Suprapubic skin (tissue), 4 donors: ENCODE measurements around the gene PACRG. TPM values are rescaled to one million over a fixed set of nuclear protein-coding genes. Genes with fewer than 3 reads are reported as not detected.

Experiments
- DNase-seq, 2 donors: peaks; one replicate each; pipeline ENCODE4 v3.0.0-alpha.2; 2019; ENCODE audit warnings: low spot score in 2 of 2
- H3K27ac ChIP-seq: fragments of 200-600 bp; sonication (generic); one replicate; pipeline ENCODE4 v1.5.1; 2019
- H3K27me3 ChIP-seq: fragments of 200-600 bp; sonication (generic); one replicate; pipeline ENCODE4 v1.5.1; 2019
- H3K36me3 ChIP-seq: fragments of 200-600 bp; sonication (generic); one replicate; pipeline ENCODE4 v1.5.1; 2019
- H3K4me1 ChIP-seq: fragments of 200-600 bp; sonication (generic); one replicate; pipeline ENCODE4 v1.5.1; 2019
- H3K4me3 ChIP-seq: fragments of 200-600 bp; sonication (generic); one replicate; pipeline ENCODE4 v1.5.1; 2019; ENCODE audit warnings: mild to moderate bottlenecking
- H3K9me3 ChIP-seq: fragments of 200-600 bp; sonication (generic); one replicate; pipeline ENCODE4 v1.5.1; 2019
- CTCF ChIP-seq, 2 donors: fragments of 200-600 bp in 1 of 2; fragments of 450-650 bp in 1 of 2; sonication (generic) in 1 of 2; IDR thresholded peaks; one replicate each; pipeline ENCODE4 v1.5.1; 2016 to 2019; ENCODE audit warnings: antibody characterized with exemption in 2 of 2, mild to moderate bottlenecking in 1 of 2, moderate library complexity in 1 of 2
- EP300 ChIP-seq: sonication (generic); formaldehyde crosslinking; IDR thresholded peaks from one replicate; pipeline ENCODE4 v1.6.1; 2017; ENCODE audit warnings: antibody characterized with exemption
- POLR2A ChIP-seq, 2 donors: fragments of 450-650 bp; IDR thresholded peaks; one replicate each; pipeline ENCODE4 v1.6.1; 2017; ENCODE audit warnings: antibody characterized with exemption in 2 of 2, mild to moderate bottlenecking in 2 of 2, moderate library complexity in 2 of 2
- POLR2AphosphoS5 ChIP-seq, 3 donors: sonication (generic); formaldehyde crosslinking; IDR thresholded peaks; one replicate each; pipeline ENCODE4 v1.6.1; 2017; ENCODE audit warnings: antibody characterized with exemption in 3 of 3
- WGBS: methylation state at CpG from one replicate; pipeline ENCODE4 v1.1.5; 2018; 5-methylcytosine and 5-hydroxymethylcytosine counted together
- total RNA-seq, 4 donors: library from RNA; depleted of rRNA; stranded (reverse); fragments of >200 nt; gene quantifications; one replicate each; pipeline ENCODE4 v1.1.0, GENCODE V29; 2016

The PACRG gene
- total RNA-seq, 4 donors from 2014 or later = 1.1 to 2.3 (median 2.0) TPM

DNA sequence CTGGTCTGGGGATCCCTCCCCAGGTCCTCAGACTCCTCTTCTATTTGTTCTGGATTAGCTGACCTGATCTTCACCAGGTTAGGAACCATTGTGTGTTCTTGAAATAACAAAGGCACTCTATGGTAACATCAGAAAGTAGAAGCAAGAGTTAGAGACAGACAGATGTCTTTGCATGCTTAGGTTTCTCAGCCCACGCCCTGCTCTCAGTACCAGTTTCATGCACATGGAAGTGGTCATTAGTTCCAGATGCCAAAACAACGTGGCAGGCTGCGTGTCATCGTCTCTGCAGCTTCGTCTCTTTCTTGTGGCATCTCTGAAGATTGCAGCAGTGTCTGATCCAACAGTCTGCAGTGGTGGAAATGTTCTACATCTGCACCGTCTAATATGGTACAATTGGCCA is 89.4 kb downstream of the PACRG start:
- WGBS = 70% methylated on average over 6 of the region's 6 CpGs
- no peak for DNase-seq
- Histone ChIP-seq H3K4me1 (no peaks in the 10 kb centered on the region), H3K9me3 (no peaks in the 10 kb centered on the region), H3K4me3 (no peak overlapping the region), H3K27ac (no peak overlapping the region), H3K36me3 (no peaks in the 10 kb centered on the region), H3K27me3 (no peaks in the 10 kb centered on the region)
- TF ChIP-seq POLR2AphosphoS5 (IDR thresholded peaks at IDR 0.05) (no peak), POLR2A (IDR thresholded peaks at IDR 0.05) (no peak), EP300 (no peak), CTCF (IDR thresholded peaks at IDR 0.05) (no peak)

DNA sequence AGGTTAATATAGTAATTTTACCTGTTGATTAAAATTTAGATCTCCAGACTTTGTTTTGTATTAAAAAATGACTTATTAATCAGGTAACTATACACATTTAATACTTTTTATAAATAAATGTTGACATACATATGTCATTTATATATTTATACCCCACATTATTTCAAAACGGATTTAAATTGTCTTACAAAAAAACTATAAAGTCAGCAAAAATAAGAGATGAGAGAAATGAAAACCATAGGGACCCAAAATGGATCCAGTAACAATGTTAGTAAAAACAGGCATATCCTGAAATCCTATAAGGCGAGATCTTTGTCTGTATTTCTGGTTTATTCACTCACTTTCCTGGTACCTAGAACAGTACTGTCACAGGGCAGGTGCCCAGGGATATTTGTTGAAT is 91.5 kb downstream of the PACRG start:
- no peak for DNase-seq
- no peaks in the 10 kb centered on the region for H3K4me1 ChIP-seq
- WGBS = 89% methylated on average over 2 of the region's 2 CpGs
- H3K36me3 ChIP-seq = no peaks in the 10 kb centered on the region
- no peak overlapping the region for H3K4me3 ChIP-seq
- no peak overlapping the region for H3K27ac ChIP-seq
- no peaks in the 10 kb centered on the region for H3K27me3 ChIP-seq
- TF ChIP-seq POLR2A (IDR thresholded peaks at IDR 0.05) = no peak
- TF ChIP-seq EP300 = no peak
- no peak for TF ChIP-seq CTCF (IDR thresholded peaks at IDR 0.05)
- no peak for TF ChIP-seq POLR2AphosphoS5 (IDR thresholded peaks at IDR 0.05)
- no peaks in the 10 kb centered on the region for H3K9me3 ChIP-seq

DNA sequence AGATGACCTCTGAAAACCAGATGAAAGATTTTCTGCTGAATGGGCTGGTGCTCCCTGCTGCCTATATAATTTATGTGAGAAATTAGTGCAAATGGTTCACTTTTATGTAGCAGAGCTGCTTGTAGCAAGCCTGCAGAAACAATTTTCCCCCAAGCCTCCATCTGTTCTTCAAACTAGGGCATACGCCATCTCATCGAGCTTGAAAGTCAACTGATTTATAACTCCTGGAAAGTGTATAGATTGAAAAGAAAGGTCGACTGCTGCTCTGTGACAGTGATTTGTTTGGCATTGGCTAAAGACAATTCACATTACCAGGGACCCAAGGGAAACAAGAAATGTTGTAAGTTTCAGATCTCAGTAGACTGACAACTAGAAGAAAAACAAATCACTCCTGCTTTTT is 93.3 kb downstream of the PACRG start:
- DNase-seq = no peak
- Histone ChIP-seq H3K27me3 (no peaks in the 10 kb centered on the region), H3K4me3 (no peak overlapping the region), H3K4me1 (no peaks in the 10 kb centered on the region), H3K9me3 (no peaks in the 10 kb centered on the region), H3K27ac (no peak overlapping the region), H3K36me3 (no peaks in the 10 kb centered on the region)
- TF ChIP-seq CTCF (IDR thresholded peaks at IDR 0.05) (no peak), POLR2AphosphoS5 (IDR thresholded peaks at IDR 0.05) (no peak)
- WGBS = 27% methylated on average over 3 of the region's 3 CpGs

GRCh38 chr6:162825597-162825996 is 97.8 kb downstream of the PACRG start:
- WGBS = 80% methylated on average over 6 of the region's 6 CpGs
- Histone ChIP-seq H3K27ac (no peak overlapping the region), H3K36me3 (no peaks in the 10 kb centered on the region), H3K4me1 (no peaks in the 10 kb centered on the region), H3K4me3 (no peak overlapping the region), H3K9me3 (no peaks in the 10 kb centered on the region), H3K27me3 (no peaks in the 10 kb centered on the region)
- no peak for TF ChIP-seq POLR2A (IDR thresholded peaks at IDR 0.05)
- no peak for TF ChIP-seq CTCF (IDR thresholded peaks at IDR 0.05)
- no peak for TF ChIP-seq POLR2AphosphoS5 (IDR thresholded peaks at IDR 0.05)
- no peak for TF ChIP-seq EP300
- no peak for DNase-seq

DNA sequence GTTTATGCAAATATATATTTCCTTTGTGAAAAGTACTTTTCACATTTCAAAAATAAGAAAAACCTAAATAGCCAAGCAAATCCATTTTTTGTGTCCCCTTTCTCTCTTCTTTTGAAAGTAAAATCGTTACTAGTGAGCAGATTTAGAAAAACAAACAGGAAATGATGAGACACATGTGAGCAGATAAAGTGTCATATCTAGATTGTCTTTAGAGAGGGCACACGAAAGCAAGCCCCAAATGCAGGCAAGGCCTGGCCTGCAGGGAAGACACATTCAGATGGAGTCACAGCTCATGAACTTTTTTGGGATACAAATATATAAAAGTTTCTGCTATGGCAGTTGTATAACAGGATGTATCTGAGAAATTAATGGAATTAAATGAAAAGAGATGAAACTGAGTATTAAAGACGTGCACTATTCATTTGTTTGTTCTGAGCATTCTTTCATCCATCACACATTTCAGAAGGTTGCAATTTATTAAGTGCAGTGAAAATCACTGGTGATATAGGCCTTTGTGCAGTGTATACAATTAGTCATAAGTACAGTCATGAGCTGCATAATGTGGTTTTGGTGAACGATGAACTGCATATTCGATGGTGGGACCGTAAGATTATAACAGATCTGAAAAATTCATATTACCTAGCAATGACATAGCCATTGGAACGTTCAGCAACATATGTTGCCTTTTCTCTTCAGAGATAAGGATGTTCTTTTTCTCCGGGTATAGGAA is 101.4 kb downstream of the PACRG start:
- H3K4me1 ChIP-seq = no peaks in the 10 kb centered on the region
- WGBS = 85% methylated on average over 8 of the region's 8 CpGs
- H3K4me3 ChIP-seq = no peak overlapping the region
- no peak for DNase-seq
- TF ChIP-seq POLR2A (IDR thresholded peaks at IDR 0.05) = no peak
- no peak for TF ChIP-seq CTCF (IDR thresholded peaks at IDR 0.05)
- no peak for TF ChIP-seq POLR2AphosphoS5 (IDR thresholded peaks at IDR 0.05)
- TF ChIP-seq EP300 = no peak
- no peaks in the 10 kb centered on the region for H3K9me3 ChIP-seq
- H3K27me3 ChIP-seq = no peaks in the 10 kb centered on the region
- H3K36me3 ChIP-seq = no peaks in the 10 kb centered on the region
- no peak overlapping the region for H3K27ac ChIP-seq
